ENCODE data around the gene CAMK1G.

Gene CAMK1G

DNA sequence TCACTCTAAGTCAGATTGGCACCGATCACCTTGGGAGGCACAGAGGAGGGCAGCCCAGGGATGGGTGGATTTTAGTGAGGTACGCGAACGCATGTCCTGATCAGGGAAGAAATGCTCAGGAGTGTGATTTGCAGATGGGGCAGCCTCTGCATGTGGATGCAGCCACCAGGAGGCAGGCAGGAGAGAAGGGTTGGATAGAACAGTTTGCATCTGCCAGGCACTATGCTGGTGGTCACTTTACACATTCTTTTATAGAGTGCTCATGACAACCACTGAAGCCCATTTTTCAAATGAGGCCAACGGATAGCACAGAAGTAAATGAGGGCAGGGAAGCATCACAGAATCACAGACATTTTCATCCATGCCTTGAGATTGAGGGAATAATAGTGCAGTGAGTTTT is 63.0 kb downstream of the CAMK1G start:
- no peak overlapping the region for H2AFZ ChIP-seq (ENCODE audit: low read depth, low read length, severe bottlenecking)
- no peaks in the 10 kb centered on the region for H3K9me2 ChIP-seq (replicated peaks; ENCODE audit: insufficient read depth, low read length)
- H3K27me3 ChIP-seq (ENCODE audit: low read length), result no peaks in the 10 kb centered on the region
- H3K4me3 ChIP-seq (ENCODE audit: insufficient read depth, low read length, poor library complexity, severe bottlenecking), result no peak overlapping the region
- H3F3A ChIP-seq (ENCODE audit: insufficient read depth), result no peaks in the 10 kb centered on the region
- no peak overlapping the region for H3K27ac ChIP-seq (ENCODE audit: low read depth, low read length)
- H3K9ac ChIP-seq (ENCODE audit: low read length), result no peak overlapping the region
- no peaks in the 10 kb centered on the region for H3K36me3 ChIP-seq (ENCODE audit: low read length)
- H3K79me2 ChIP-seq (ENCODE audit: insufficient read depth, low read length), result no peaks in the 10 kb centered on the region
- TF ChIP-seq, protein P1, sequence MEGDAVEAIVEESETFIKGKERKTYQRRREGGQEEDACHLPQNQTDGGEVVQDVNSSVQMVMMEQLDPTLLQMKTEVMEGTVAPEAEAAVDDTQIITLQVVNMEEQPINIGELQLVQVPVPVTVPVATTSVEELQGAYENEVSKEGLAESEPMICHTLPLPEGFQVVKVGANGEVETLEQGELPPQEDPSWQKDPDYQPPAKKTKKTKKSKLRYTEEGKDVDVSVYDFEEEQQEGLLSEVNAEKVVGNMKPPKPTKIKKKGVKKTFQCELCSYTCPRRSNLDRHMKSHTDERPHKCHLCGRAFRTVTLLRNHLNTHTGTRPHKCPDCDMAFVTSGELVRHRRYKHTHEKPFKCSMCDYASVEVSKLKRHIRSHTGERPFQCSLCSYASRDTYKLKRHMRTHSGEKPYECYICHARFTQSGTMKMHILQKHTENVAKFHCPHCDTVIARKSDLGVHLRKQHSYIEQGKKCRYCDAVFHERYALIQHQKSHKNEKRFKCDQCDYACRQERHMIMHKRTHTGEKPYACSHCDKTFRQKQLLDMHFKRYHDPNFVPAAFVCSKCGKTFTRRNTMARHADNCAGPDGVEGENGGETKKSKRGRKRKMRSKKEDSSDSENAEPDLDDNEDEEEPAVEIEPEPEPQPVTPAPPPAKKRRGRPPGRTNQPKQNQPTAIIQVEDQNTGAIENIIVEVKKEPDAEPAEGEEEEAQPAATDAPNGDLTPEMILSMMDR (IDR thresholded peaks at IDR 0.05; ENCODE audit: insufficient read depth, low read length, poor library complexity, severe bottlenecking), result no peak
- TF ChIP-seq EZH2phosphoT487 (conservative IDR thresholded peaks at IDR 0.05; ENCODE audit: low read length), result no peak
- H3K9me3 ChIP-seq (ENCODE audit: insufficient read depth, low read length), result no peaks in the 10 kb centered on the region
- H4K20me1 ChIP-seq (ENCODE audit: low read depth, low read length), result no peaks in the 10 kb centered on the region
- no peak overlapping the region for H3K4me2 ChIP-seq (ENCODE audit: low read depth, low read length, poor library complexity, severe bottlenecking)

DNA sequence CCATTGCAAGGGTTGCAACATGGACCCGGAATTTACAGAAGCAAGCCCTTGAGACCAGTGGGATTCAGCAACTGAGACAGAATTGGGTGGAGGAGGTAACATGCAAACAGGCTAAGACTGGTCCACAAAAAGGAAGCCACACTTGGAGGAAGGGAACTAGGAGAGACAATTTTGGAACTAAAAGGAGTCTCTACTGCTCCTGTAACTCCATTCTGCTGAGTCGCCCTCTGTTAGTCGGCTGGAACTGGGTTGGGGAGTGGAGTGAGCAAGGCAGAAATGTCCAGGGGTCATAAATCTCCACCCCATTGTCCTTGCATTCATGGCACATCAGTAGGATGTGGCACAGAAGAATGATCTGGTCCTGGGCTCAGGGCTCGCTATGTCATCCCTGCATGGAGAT is 63.6 kb downstream of the CAMK1G start:
- H3K27ac ChIP-seq (ENCODE audit: low read depth, low read length), result no peak overlapping the region
- no peak overlapping the region for H3K4me2 ChIP-seq (ENCODE audit: low read depth, low read length, poor library complexity, severe bottlenecking)
- no peak for TF ChIP-seq EZH2phosphoT487 (conservative IDR thresholded peaks at IDR 0.05; ENCODE audit: low read length)
- TF ChIP-seq, protein P1 (IDR thresholded peaks at IDR 0.05; ENCODE audit: insufficient read depth, low read length, poor library complexity, severe bottlenecking), result no peak
- H3F3A ChIP-seq (ENCODE audit: insufficient read depth), result no peaks in the 10 kb centered on the region
- H3K79me2 ChIP-seq (ENCODE audit: insufficient read depth, low read length), result no peaks in the 10 kb centered on the region
- no peaks in the 10 kb centered on the region for H3K36me3 ChIP-seq (ENCODE audit: low read length)
- no peak overlapping the region for H3K9ac ChIP-seq (ENCODE audit: low read length)
- H3K4me3 ChIP-seq (ENCODE audit: insufficient read depth, low read length, poor library complexity, severe bottlenecking), result no peak overlapping the region
- H4K20me1 ChIP-seq (ENCODE audit: low read depth, low read length), result no peaks in the 10 kb centered on the region
- H3K9me3 ChIP-seq (ENCODE audit: insufficient read depth, low read length), result no peaks in the 10 kb centered on the region
- H2AFZ ChIP-seq (ENCODE audit: low read depth, low read length, severe bottlenecking), result no peak overlapping the region
- no peaks in the 10 kb centered on the region for H3K27me3 ChIP-seq (ENCODE audit: low read length)
- H3K9me2 ChIP-seq (replicated peaks; ENCODE audit: insufficient read depth, low read length), result no peaks in the 10 kb centered on the region

- Histone ChIP-seq H3K9me3 (ENCODE audit: insufficient read depth, low read length) (no peaks in the 10 kb centered on the region), H3F3A (ENCODE audit: insufficient read depth) (no peaks in the 10 kb centered on the region), H3K27me3 (ENCODE audit: low read length) (no peaks in the 10 kb centered on the region), H3K27ac (ENCODE audit: low read depth, low read length) (no peak overlapping the region), H3K9ac (ENCODE audit: low read length) (no peak overlapping the region), H3K4me3 (ENCODE audit: insufficient read depth, low read length, poor library complexity, severe bottlenecking) (no peak overlapping the region), H3K4me2 (ENCODE audit: low read depth, low read length, poor library complexity, severe bottlenecking) (no peak overlapping the region), H4K20me1 (ENCODE audit: low read depth, low read length) (no peaks in the 10 kb centered on the region), H3K79me2 (ENCODE audit: insufficient read depth, low read length) (no peaks in the 10 kb centered on the region), H3K36me3 (ENCODE audit: low read length) (no peaks in the 10 kb centered on the region), H2AFZ (ENCODE audit: low read depth, low read length, severe bottlenecking) (no peak overlapping the region), H3K9me2 (replicated peaks; ENCODE audit: insufficient read depth, low read length) (no peaks in the 10 kb centered on the region)
- TF ChIP-seq, protein P1 (IDR thresholded peaks at IDR 0.05; ENCODE audit: insufficient read depth, low read length, poor library complexity, severe bottlenecking), result no peak
- no peak for TF ChIP-seq EZH2phosphoT487 (conservative IDR thresholded peaks at IDR 0.05; ENCODE audit: low read length)
Observed at GRCh38 chr1:209648346-209648745, 64.8 kb downstream of the CAMK1G start.
